Activated CD8-positive, alpha-beta T cell treated with anti-CD3 and anti-CD28 coated beads, Interleukin-2, amount 10 ng/mL, durations not matched to agents 7 days and 5 days (primary cell): Measurements from ENCODE around the gene NOSIP. TPM values are rescaled to one million over a fixed set of nuclear protein-coding genes. Genes with fewer than 3 reads are reported as not detected.

Experiments used
- ATAC-seq: fragments of 150-1000 bp; cut with Tn5 transposase; one replicate; pipeline ENCODE4 v1.10.0; 2021; ENCODE audit warnings: moderate library complexity
- CTCF ChIA-PET: fragments of 350-600 bp; sonication (Branson Sonifier 250); formaldehyde crosslinking; loops from one replicate; lab custom pipeline; 2021; ENCODE audit warnings: antibody characterized with exemption; lab: Charles Lee
- POLR2A ChIA-PET: fragments of 350-600 bp; sonication (Branson Sonifier 250); formaldehyde crosslinking; loops from one replicate; lab custom pipeline; 2021; ENCODE audit warnings: antibody characterized with exemption; lab: Charles Lee
- DNase-seq: peaks from one replicate; pipeline ENCODE4 v3.0.0-alpha.2; 2020
- H3K27ac Mint-ChIP-seq: one replicate; pipeline ENCODE4 v1.8.0; 2021; ENCODE audit warnings: mild to moderate bottlenecking, mixed read lengths
- H3K27me3 Mint-ChIP-seq: one replicate; pipeline ENCODE4 v1.8.0; 2021; ENCODE audit warnings: low read depth, mixed read lengths
- H3K36me3 Mint-ChIP-seq: one replicate; pipeline ENCODE4 v1.8.0; 2021; ENCODE audit warnings: low read depth, mixed read lengths
- H3K4me1 Mint-ChIP-seq: one replicate; pipeline ENCODE4 v1.8.0; 2021; ENCODE audit warnings: low read depth, mixed read lengths
- H3K4me3 Mint-ChIP-seq: one replicate; pipeline ENCODE4 v1.8.0; 2021; ENCODE audit warnings: mild to moderate bottlenecking, mixed read lengths
- H3K9me3 Mint-ChIP-seq: one replicate; pipeline ENCODE4 v1.8.0; 2022; ENCODE audit warnings: mixed read lengths; ENCODE audit not compliant: insufficient read depth
- total RNA-seq, 2 experiments: library from RNA; stranded (reverse); gene quantifications; one replicate each; pipeline ENCODE4 v1.2.3, GENCODE V29; 2021

Gene NOSIP
- total RNA-seq, 2 experiments from 2014 or later: 147 to 159 TPM

- peak; percentile 16 for ATAC-seq
- H3K4me3 Mint-ChIP-seq: peak overlapping the region; percentile 7
- CTCF ChIA-PET: interaction anchor here (0.8 to 8.8 kb wide), 26 partner anchors 9 to 345 kb away, joined by 3 to 213 read pairs (median 6); partner anchors contain the start of genes AKT1S1, FLT3LG, NOSIP and PRMT1
- H3K27ac Mint-ChIP-seq: peak overlapping the region; percentile 66
- peak; percentile 88 for DNase-seq
- POLR2A ChIA-PET: interaction anchor here (0.9 to 2.2 kb wide), 7 partner anchors 10 to 97 kb away, joined by 3 to 8 read pairs (median 5); partner anchors contain the start of genes FLT3LG and NOSIP
- H3K36me3 Mint-ChIP-seq: peaks cover 31% of the 10 kb centered on the region
- H3K9me3 Mint-ChIP-seq: no peaks in the 10 kb centered on the region
- H3K27me3 Mint-ChIP-seq: no peaks in the 10 kb centered on the region
- H3K4me1 Mint-ChIP-seq: peaks cover 65% of the 10 kb centered on the region
These were observed 10.1 kb downstream of the NOSIP start for GRCh38 chr19:49570138-49570856.

GRCh38 chr19:49567861-49568441, 12.4 kb downstream of the NOSIP start:
- DNase-seq: peak; percentile 87
- no peaks in the 10 kb centered on the region for H3K27me3 Mint-ChIP-seq
- no peaks in the 10 kb centered on the region for H3K9me3 Mint-ChIP-seq
- peaks cover 31% of the 10 kb centered on the region for H3K36me3 Mint-ChIP-seq
- ChIA-PET POLR2A (no interaction called here), CTCF (interaction anchor here (0.8 to 8.8 kb wide), 6 partner anchors 8 to 110 kb away, joined by 3 to 213 read pairs (median 40); partner anchors contain the start of genes FLT3LG and PRMT1)
- H3K27ac Mint-ChIP-seq: peak overlapping the region; percentile 93
- peak; percentile 85 for ATAC-seq
- H3K4me1 Mint-ChIP-seq: peaks cover 71% of the 10 kb centered on the region
- peak overlapping the region; percentile 50 for H3K4me3 Mint-ChIP-seq

GRCh38 chr19:49566302-49566701, 14.1 kb downstream of the NOSIP start:
- POLR2A ChIA-PET: no interaction called here
- peaks cover 34% of the 10 kb centered on the region for H3K36me3 Mint-ChIP-seq
- no peaks in the 10 kb centered on the region for H3K27me3 Mint-ChIP-seq
- H3K9me3 Mint-ChIP-seq: no peaks in the 10 kb centered on the region
- peaks cover 82% of the 10 kb centered on the region for H3K4me1 Mint-ChIP-seq
- DNase-seq: no peak
- no peak for ATAC-seq
- no peak overlapping the region for H3K4me3 Mint-ChIP-seq
- CTCF ChIA-PET: interaction anchor here (1.0 to 3.6 kb wide), 8 partner anchors 9 to 115 kb away, joined by 3 to 22 read pairs (median 4); partner anchors contain the start of gene NOSIP
- H3K27ac Mint-ChIP-seq: peak overlapping the region; percentile 71

- H3K27ac Mint-ChIP-seq: peak overlapping the region; percentile 69
- H3K36me3 Mint-ChIP-seq: peaks cover 43% of the 10 kb centered on the region
- DNase-seq: no peak
- peaks cover 84% of the 10 kb centered on the region for H3K4me1 Mint-ChIP-seq
- no peak overlapping the region for H3K4me3 Mint-ChIP-seq
- H3K27me3 Mint-ChIP-seq: no peaks in the 10 kb centered on the region
- no peaks in the 10 kb centered on the region for H3K9me3 Mint-ChIP-seq
- ATAC-seq: no peak
- ChIA-PET POLR2A (interaction anchor here (0.7 kb wide), 1 partner anchor 386 kb away, joined by 4 read pairs; no protein-coding TSS in a partner anchor), CTCF (interaction anchor here (1.0 to 3.6 kb wide), 3 partner anchors 8 to 116 kb away, joined by 3 to 22 read pairs (median 5); no protein-coding TSS in a partner anchor)
These were observed 15.1 kb downstream of the NOSIP start for GRCh38 chr19:49565261-49565660.

GRCh38 chr19:49564616-49565045, 15.7 kb downstream of the NOSIP start:
- ChIA-PET CTCF (interaction anchor here (3.6 kb wide), 1 partner anchor 18 kb away, joined by 22 read pairs; no protein-coding TSS in a partner anchor), POLR2A (interaction anchor here (0.7 to 1.0 kb wide), 2 partner anchors 16 to 386 kb away, joined by 3 to 4 read pairs; partner anchors contain the start of gene NOSIP)
- Mint-ChIP-seq H3K4me1 (peaks cover 84% of the 10 kb centered on the region), H3K27me3 (no peaks in the 10 kb centered on the region), H3K36me3 (peaks cover 46% of the 10 kb centered on the region), H3K4me3 (no peak overlapping the region), H3K27ac (peak overlapping the region; percentile 69), H3K9me3 (no peaks in the 10 kb centered on the region)
- DNase-seq (no peak), ATAC-seq (no peak)

GRCh38 chr19:49560358-49560900, 19.9 kb downstream of the NOSIP start:
- no peaks in the 10 kb centered on the region for H3K9me3 Mint-ChIP-seq
- H3K27me3 Mint-ChIP-seq: no peaks in the 10 kb centered on the region
- DNase-seq: peak; percentile 51
- H3K4me3 Mint-ChIP-seq: peak overlapping the region; percentile 83
- ATAC-seq: peak; percentile 20
- peaks cover 86% of the 10 kb centered on the region for H3K4me1 Mint-ChIP-seq
- H3K36me3 Mint-ChIP-seq: peaks cover 68% of the 10 kb centered on the region
- peak overlapping the region; percentile 89 for H3K27ac Mint-ChIP-seq
- POLR2A ChIA-PET: interaction anchor here (1.3 to 1.4 kb wide), 3 partner anchors 10 to 73 kb away, joined by 3 to 4 read pairs (median 3); partner anchors contain the start of gene RPL13A
- CTCF ChIA-PET: interaction anchor here (1.1 to 7.0 kb wide), 10 partner anchors 8 to 112 kb away, joined by 3 to 100 read pairs (median 8); no protein-coding TSS in a partner anchor

- Mint-ChIP-seq H3K27ac (peak overlapping the region; percentile 89), H3K4me3 (peak overlapping the region; percentile 83), H3K4me1 (peaks cover 87% of the 10 kb centered on the region), H3K9me3 (no peaks in the 10 kb centered on the region), H3K27me3 (no peaks in the 10 kb centered on the region), H3K36me3 (peaks cover 68% of the 10 kb centered on the region)
- ChIA-PET CTCF (interaction anchor here (1.2 to 7.0 kb wide), 7 partner anchors 8 to 119 kb away, joined by 3 to 100 read pairs (median 8); no protein-coding TSS in a partner anchor), POLR2A (interaction anchor here (1.3 to 1.4 kb wide), 3 partner anchors 10 to 72 kb away, joined by 3 to 4 read pairs (median 3); partner anchors contain the start of gene RPL13A)
- peak; percentile 19 for ATAC-seq
- DNase-seq: peak; percentile 48
These were observed 20.4 kb downstream of the NOSIP start for GRCh38 chr19:49559928-49560327.

- Mint-ChIP-seq H3K27ac (peak overlapping the region; percentile 89), H3K4me1 (peaks cover 87% of the 10 kb centered on the region), H3K4me3 (peak overlapping the region; percentile 83), H3K9me3 (no peaks in the 10 kb centered on the region), H3K27me3 (no peaks in the 10 kb centered on the region), H3K36me3 (peaks cover 68% of the 10 kb centered on the region)
- CTCF ChIA-PET: interaction anchor here (0.6 to 7.0 kb wide), 5 partner anchors 7 to 258 kb away, joined by 3 to 100 read pairs (median 8); no protein-coding TSS in a partner anchor
- POLR2A ChIA-PET: interaction anchor here (1.3 to 1.6 kb wide), 4 partner anchors 11 to 72 kb away, joined by 3 to 4 read pairs (median 4); partner anchors contain the start of genes RPL13A and RPS11
- no peak for ATAC-seq
- no peak for DNase-seq
These were observed 20.9 kb downstream of the NOSIP start for GRCh38 chr19:49559443-49559842.

GRCh38 chr19:49558591-49558990, 21.8 kb downstream of the NOSIP start:
- peaks cover 70% of the 10 kb centered on the region for H3K36me3 Mint-ChIP-seq
- no peaks in the 10 kb centered on the region for H3K9me3 Mint-ChIP-seq
- H3K27ac Mint-ChIP-seq: peak overlapping the region; percentile 89
- ATAC-seq (peak; percentile 23), DNase-seq (peak; percentile 49)
- peaks cover 89% of the 10 kb centered on the region for H3K4me1 Mint-ChIP-seq
- POLR2A ChIA-PET: interaction anchor here (0.6 to 1.6 kb wide), 4 partner anchors 10 to 310 kb away, joined by 3 to 6 read pairs (median 4); partner anchors contain the start of genes NOSIP and RPS11
- H3K27me3 Mint-ChIP-seq: no peaks in the 10 kb centered on the region
- CTCF ChIA-PET: interaction anchor here (0.6 to 7.0 kb wide), 6 partner anchors 10 to 257 kb away, joined by 3 to 100 read pairs (median 4); no protein-coding TSS in a partner anchor
- H3K4me3 Mint-ChIP-seq: peak overlapping the region; percentile 83

- ChIA-PET POLR2A (interaction anchor here (0.5 to 1.6 kb wide), 4 partner anchors 9 to 238 kb away, joined by 3 to 6 read pairs (median 4); partner anchors contain the start of genes NOSIP and RPS11), CTCF (interaction anchor here (1.1 to 7.0 kb wide), 4 partner anchors 8 to 51 kb away, joined by 3 to 100 read pairs (median 44); no protein-coding TSS in a partner anchor)
- Mint-ChIP-seq H3K9me3 (no peaks in the 10 kb centered on the region), H3K27ac (peak overlapping the region; percentile 67), H3K4me1 (peaks cover 88% of the 10 kb centered on the region), H3K36me3 (peaks cover 74% of the 10 kb centered on the region), H3K27me3 (no peaks in the 10 kb centered on the region), H3K4me3 (peak overlapping the region; percentile 56)
- ATAC-seq (no peak), DNase-seq (no peak)
These were observed 22.6 kb downstream of the NOSIP start for GRCh38 chr19:49557641-49558325.
